Coronary artery (tissue), 2 donors: ENCODE data around the gene TEKT4.

ENCODE experiments used
- DNase-seq: peaks from one replicate; pipeline ENCODE4 v3.0.0-alpha.2; 2017; ENCODE audit warnings: low spot score
- H3K27ac ChIP-seq, 2 donors: fragments of 200-600 bp; sonication (generic); one replicate each; pipeline ENCODE4 v1.5.1; 2016 to 2019
- H3K4me3 ChIP-seq: fragments of 200-600 bp; sonication (generic); 2 replicates; pipeline ENCODE4 v1.5.1; 2016; ENCODE audit warnings: mild to moderate bottlenecking, moderate library complexity
- CTCF ChIP-seq: fragments of 200-600 bp; sonication (generic); IDR thresholded peaks from one replicate; pipeline ENCODE4 v1.5.1; 2019; ENCODE audit warnings: antibody characterized with exemption

The TEKT4 gene

GRCh38 chr2:94869552-94870439 lies 1.4 kb upstream of the TEKT4 start:
- TF ChIP-seq CTCF = no peak
- DNase-seq = no peak
- Histone ChIP-seq H3K4me3 (no peak overlapping the region), H3K27ac (no peak overlapping the region)

GRCh38 chr2:94870440-94871225 lies 597 bp upstream of the TEKT4 start:
- no peak for DNase-seq
- no peak for TF ChIP-seq CTCF
- Histone ChIP-seq H3K27ac (no peak overlapping the region), H3K4me3 (no peak overlapping the region)

GRCh38 chr2:94872088-94872618 lies 923 bp downstream of the TEKT4 start:
- no peak for TF ChIP-seq CTCF
- H3K27ac ChIP-seq = no peak overlapping the region
- no peak overlapping the region for H3K4me3 ChIP-seq
- DNase-seq = no peak

GRCh38 chr2:94872676-94873361 lies 1.6 kb downstream of the TEKT4 start:
- Histone ChIP-seq H3K4me3 (no peak overlapping the region), H3K27ac (no peak overlapping the region)
- TF ChIP-seq CTCF = no peak
- DNase-seq = no peak

GRCh38 chr2:94873362-94874276 lies 2.4 kb downstream of the TEKT4 start:
- TF ChIP-seq CTCF = no peak
- no peak for DNase-seq

More at GRCh38 chr2:94873362-94874276, 2.4 kb downstream of the TEKT4 start:
- Histone ChIP-seq H3K4me3 (no peak overlapping the region), H3K27ac (no peak overlapping the region)
